ENCODE measurements around the gene MRPL4.
"Not testable (repeated sequence)": the region's sequence is repeated elsewhere in the genome, so short reads cannot be mapped to it uniquely, and the experiment has no call there.

The MRPL4 gene

DNA sequence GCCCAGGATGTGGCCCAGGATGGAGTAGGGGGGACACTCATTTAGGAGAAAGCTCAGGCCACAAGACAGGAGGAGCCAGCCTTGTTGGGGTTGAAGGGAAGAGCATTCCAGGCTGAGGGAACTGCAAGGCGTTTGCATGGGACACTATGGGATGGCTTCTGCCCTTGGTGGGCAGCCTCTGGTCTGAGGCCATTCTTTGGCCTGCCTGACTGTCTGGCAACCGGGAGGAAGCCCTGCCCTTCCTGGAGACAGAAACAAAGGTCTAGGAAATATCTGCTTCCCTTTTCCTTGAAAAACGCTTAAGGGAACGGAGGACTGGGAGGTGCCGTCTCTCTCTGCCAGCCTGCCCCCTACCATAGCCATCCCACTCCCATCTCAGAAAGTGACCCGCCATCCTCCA, 16.1 kb downstream of the MRPL4 start:
- no peak for DNase-seq

DNA sequence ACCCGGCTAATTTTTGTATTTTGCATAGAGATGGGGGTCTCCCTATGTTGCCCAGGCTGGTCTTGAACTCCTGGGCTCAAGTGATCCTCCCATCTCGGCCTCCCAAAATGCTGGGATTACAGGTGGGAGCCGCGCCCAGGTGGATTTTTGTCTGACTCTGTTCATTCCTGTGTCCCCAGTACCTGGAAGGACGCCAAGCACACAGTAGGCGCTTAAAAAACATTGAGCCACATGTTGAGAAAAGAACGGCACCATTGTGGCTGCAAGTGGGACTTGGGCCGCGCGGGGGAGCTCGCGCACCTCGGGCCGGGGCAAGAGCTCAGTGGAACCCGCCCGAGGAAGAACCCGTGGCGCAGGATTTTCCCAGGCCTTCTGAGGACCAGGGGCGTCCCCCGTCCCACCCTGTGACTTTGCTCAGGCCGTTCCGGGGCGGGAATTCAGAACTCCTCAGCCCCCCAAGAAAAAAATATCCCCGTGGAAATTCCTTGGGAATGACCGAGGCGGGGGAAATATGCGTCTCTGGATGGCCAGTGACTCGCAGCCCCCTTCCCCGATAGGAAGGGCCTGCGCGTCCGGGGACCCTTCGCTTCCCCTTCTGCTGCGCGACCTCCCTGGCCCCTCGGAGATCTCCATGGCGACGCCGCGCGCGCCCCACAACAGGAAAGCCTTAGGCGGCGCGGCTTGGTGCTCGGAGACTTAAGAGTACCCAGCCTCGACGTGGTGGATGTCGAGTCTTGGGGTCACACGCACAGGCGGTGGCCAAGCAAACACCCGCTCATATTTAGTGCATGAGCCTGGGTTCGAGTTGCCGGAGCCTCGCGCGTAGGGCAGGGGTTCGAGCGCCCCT, 17.5 kb downstream of the MRPL4 start:
- DNase-seq: peak; percentile 75 to 79

DNA sequence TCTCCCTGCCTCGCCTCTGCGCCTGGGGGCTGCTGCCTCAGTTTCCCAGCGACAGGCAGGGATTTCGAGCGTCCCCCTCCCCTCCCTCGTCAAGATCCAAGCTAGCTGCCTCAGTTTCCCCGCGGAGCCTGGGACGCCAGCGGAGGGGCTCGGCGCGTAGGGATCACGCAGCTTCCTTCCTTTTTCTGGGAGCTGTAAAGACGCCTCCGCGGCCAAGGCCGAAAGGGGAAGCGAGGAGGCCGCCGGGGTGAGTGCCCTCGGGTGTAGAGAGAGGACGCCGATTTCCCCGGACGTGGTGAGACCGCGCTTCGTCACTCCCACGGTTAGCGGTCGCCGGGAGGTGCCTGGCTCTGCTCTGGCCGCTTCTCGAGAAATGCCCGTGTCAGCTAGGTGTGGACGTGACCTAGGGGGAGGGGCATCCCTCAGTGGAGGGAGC, 18.2 kb downstream of the MRPL4 start:
- DNase-seq: peak; percentile 77 to 82

DNA sequence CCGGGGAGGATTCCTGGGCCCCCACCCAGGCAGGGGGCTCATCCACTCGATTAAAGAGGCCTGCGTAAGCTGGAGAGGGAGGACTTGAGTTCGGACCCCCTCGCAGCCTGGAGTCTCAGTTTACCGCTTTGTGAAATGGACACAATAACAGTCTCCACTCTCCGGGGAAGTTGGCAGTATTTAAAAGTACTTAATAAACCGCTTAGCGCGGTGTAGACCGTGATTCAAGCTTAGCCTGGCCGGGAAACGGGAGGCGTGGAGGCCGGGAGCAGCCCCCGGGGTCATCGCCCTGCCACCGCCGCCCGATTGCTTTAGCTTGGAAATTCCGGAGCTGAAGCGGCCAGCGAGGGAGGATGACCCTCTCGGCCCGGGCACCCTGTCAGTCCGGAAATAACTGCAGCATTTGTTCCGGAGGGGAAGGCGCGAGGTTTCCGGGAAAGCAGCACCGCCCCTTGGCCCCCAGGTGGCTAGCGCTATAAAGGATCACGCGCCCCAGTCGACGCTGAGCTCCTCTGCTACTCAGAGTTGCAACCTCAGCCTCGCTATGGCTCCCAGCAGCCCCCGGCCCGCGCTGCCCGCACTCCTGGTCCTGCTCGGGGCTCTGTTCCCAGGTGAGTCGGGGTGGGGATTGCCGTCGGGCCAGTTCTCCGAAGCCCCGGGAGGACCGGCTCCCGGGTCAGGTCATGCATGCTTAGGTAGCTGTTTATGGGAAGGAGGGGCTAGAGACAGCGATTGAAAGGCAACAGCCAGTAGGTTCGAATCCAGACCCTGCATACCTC, 18.8 kb downstream of the MRPL4 start, which contains the start of gene ICAM1:
ICAM1 (plus strand) TSS at position 505 of the 779 bp plus-strand sequence; CDS start at position 545, 40 bp downstream.
- peak; percentile 79 to 81 for DNase-seq

DNA sequence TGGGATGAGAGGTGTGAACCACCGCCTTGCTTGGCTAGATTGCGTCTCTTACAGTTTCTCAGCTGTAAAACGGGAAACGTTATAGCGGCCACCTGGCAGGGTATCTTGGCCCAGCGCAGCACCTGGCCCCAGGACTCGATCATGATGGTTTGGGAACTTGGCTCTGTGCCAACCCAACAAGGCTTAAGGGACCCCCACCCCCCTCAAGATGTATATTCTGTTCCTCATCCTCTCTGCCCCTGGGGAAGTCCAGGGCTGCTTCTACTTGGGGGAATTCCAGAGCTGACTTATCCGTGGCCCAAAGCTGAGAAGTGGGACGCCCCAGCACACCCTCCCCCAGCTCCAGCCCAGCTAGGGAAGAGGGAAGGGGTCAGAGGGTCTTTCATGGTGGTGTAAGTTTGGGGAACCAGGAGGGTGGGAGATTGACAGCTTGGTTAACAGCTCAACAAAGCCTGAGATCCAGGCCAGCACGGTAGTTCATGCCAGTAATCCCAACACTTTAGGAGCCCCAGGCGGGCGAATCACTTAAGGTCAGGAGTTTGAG, 19.6 kb downstream of the MRPL4 start:
- no peak for DNase-seq

DNA sequence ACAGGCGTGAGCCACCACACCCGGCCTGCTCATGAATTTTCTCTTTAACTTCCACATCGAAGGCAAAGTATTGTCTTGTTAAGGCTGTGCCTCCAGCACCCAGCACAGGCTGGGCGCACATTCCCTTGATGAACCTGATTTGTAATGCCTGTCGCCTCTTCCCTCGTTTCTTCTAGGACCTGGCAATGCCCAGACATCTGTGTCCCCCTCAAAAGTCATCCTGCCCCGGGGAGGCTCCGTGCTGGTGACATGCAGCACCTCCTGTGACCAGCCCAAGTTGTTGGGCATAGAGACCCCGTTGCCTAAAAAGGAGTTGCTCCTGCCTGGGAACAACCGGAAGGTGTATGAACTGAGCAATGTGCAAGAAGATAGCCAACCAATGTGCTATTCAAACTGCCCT, 22.6 kb downstream of the MRPL4 start:
- no peak for DNase-seq

DNA sequence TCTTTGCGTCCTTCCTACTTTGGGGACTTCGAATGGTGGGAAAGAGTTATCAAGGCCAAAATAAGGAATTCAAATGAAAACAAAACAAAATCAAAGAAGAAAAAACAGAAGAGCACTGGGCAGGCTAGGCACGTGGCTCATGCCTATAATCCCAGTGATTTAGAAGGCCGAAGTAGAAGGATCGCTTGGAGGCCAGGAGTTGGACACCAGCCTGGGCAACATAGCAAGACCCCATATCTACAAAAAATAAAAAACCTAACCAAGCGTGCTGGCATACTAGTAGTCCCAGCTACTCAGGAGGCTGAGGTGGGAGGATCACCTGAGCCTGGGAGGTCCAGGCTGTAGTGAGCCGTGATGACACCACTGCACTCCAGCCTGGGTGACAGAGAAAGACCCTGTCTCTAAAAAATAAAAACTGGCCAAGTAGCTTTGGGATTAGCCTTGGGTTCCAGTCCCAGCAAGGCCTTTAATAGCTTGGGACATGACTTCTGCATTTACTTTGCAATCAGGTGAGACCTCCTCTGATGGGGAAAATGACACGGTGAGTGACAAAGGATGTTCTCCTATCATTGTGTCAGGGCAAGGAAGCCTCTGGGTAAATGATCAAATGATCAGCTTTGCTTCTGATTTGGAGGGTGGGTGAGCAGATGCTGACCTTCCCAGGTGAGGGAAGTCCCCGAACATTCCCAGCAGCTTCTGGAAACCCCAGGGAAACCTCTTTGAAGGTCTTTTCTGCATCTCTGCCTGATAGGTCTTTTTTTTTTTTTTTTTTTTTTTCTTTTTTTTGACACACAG, 26.0 kb downstream of the MRPL4 start:
- DNase-seq: no peak

DNA sequence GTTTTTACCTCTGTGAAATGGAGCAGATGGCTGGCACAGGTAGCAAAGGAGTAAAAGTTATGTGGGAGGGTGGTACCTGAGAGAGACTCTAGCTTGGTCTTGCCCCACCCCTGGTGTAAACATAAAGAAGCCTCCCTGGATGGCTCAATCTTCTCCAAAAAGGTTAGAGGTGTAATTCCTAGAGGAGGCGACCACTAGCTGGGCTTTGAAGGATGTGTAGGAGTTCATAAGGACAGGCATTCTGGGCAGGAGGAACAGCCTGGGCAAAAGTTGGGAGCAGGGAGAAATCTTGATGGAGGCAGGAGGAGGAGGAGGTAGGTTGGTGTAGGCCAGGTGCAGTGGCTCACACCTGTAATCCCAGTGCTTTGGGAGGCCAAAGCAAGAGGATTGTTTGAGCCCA, 26.9 kb downstream of the MRPL4 start:
- no peak for DNase-seq

DNA sequence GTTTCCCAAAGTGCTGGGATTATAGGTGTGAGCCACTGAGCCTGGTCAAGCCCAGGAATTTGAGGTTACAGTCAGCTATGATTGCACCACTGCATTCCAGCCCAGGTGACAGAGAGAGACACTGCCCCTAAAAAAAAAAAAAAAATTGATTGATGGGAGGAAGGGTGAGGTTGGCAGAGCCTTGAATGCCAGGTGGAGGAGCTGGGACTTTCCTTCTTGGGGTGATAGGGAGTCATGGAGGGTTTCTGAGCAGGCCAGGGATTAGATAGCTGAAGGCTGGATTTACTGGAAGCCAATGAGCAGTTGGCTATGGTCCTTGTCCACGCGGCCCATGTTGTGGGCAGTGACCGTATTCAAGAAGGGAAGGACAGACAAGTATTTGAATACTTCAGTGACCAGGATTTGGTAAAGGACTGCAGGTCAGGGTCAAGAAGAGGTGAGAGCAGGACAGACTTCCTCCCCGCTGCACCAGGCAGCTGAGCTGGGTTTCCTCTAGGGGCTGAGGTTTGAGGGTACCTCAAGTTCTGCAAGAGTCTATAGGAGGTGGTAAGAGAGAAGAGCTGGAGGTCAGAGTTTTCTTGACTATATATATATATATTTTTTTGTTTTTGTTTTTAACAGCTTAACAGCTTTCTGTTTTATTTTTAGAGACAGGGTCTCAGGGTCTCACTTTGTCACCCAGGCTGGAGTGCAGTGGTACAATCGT, 27.9 kb downstream of the MRPL4 start:
- DNase-seq: no peak

DNA sequence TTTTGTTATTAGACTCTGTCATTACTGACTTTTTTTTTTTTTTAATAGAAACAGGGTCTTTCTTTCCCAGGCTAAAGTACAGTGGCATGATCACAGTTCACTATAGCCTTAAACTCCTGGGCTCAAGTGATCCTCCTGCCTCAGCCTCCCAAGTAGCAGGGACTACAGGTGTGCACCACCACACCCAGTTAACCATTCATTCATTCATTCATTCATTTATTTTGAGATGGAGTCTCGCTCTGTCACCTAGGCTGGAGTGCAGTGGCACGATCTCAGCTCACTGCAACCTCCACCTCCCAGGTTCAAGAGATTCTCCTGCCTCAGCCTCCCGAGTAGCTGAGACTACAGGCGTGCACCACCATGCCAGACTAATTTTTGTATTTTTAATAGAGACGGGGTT, 30.0 kb downstream of the MRPL4 start:
- DNase-seq: not testable (repeated sequence)

DNA sequence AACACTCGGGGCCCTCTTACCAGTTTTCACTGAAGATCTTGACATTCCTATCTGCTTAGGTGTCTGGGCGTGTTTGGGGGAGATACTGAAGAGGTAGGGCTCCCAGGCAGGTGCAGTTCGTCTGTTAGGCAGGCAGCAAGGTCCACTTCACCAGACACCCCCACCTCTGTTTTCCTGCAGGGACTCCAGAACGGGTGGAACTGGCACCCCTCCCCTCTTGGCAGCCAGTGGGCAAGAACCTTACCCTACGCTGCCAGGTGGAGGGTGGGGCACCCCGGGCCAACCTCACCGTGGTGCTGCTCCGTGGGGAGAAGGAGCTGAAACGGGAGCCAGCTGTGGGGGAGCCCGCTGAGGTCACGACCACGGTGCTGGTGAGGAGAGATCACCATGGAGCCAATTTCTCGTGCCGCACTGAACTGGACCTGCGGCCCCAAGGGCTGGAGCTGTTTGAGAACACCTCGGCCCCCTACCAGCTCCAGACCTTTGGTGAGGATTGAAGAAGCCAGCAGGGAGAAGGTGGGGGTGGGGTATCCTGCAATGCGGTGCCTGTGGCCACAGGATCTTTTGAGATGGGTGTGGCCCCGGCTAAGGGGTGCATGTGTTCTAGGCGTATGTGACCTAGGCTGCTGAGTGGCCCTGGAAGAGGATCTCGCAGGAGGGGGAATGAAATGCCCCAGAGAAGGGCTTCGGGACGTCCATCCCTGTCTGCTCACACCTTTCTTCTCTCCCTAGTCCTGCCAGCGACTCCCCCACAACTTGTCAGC, 31.5 kb downstream of the MRPL4 start:
- no peak for DNase-seq

DNA sequence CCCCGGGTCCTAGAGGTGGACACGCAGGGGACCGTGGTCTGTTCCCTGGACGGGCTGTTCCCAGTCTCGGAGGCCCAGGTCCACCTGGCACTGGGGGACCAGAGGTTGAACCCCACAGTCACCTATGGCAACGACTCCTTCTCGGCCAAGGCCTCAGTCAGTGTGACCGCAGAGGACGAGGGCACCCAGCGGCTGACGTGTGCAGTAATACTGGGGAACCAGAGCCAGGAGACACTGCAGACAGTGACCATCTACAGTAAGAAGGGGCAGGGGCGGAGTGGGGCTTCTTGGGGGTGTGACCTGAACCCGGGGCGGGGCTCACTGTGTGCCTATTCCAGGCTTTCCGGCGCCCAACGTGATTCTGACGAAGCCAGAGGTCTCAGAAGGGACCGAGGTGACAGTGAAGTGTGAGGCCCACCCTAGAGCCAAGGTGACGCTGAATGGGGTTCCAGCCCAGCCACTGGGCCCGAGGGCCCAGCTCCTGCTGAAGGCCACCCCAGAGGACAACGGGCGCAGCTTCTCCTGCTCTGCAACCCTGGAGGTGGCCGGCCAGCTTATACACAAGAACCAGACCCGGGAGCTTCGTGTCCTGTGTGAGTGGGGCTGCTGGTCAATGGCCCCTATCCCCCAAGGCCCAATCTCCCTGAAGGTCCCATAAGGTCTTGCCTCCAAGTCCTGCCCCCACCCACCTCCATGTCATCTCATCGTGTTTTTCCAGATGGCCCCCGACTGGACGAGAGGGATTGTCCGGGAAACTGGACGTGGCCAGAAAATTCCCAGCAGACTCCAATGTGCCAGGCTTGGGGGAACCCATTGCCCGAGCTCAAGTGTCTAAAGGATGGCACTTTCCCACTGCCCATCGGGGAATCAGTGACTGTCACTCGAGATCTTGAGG, 32.3 kb downstream of the MRPL4 start:
- no peak for DNase-seq

DNA sequence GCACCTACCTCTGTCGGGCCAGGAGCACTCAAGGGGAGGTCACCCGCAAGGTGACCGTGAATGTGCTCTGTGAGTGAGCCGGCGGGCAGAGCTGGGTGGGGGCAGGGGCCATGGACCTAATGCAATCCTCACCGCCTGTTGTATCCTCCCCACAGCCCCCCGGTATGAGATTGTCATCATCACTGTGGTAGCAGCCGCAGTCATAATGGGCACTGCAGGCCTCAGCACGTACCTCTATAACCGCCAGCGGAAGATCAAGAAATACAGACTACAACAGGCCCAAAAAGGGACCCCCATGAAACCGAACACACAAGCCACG, 32.9 kb downstream of the MRPL4 start:
- DNase-seq: no peak

DNA sequence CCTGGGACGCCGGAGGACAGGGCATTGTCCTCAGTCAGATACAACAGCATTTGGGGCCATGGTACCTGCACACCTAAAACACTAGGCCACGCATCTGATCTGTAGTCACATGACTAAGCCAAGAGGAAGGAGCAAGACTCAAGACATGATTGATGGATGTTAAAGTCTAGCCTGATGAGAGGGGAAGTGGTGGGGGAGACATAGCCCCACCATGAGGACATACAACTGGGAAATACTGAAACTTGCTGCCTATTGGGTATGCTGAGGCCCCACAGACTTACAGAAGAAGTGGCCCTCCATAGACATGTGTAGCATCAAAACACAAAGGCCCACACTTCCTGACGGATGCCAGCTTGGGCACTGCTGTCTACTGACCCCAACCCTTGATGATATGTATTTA, 33.4 kb downstream of the MRPL4 start:
- DNase-seq: no peak

DNA sequence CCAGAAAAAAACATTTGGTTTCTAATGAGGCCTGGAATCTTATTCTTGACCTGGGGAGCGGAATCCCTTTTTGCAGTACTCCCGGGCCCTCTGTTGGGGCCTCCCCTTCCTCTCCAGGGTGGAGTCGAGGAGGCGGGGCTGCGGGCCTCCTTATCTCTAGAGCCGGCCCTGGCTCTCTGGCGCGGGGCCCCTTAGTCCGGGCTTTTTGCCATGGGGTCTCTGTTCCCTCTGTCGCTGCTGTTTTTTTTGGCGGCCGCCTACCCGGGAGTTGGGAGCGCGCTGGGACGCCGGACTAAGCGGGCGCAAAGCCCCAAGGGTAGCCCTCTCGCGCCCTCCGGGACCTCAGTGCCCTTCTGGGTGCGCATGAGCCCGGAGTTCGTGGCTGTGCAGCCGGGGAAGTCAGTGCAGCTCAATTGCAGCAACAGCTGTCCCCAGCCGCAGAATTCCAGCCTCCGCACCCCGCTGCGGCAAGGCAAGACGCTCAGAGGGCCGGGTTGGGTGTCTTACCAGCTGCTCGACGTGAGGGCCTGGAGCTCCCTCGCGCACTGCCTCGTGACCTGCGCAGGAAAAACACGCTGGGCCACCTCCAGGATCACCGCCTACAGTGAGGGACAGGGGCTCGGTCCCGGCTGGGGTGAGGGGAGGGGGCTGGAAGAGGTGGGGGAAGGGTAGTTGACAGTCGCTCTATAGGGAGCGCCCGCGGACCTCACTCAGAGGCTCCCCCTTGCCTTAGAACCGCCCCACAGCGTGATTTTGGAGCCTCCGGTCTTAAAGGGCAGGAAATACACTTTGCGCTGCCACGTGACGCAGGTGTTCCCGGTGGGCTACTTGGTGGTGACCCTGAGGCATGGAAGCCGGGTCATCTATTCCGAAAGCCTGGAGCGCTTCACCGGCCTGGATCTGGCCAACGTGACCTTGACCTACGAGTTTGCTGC, 35.1 kb downstream of the MRPL4 start, which contains the start of gene ICAM4:
ICAM4 (plus strand) TSS at position 153 of the 935 bp plus-strand sequence; CDS start at position 211, 58 bp downstream.
- peak; percentile 89 to 91 for DNase-seq

DNA sequence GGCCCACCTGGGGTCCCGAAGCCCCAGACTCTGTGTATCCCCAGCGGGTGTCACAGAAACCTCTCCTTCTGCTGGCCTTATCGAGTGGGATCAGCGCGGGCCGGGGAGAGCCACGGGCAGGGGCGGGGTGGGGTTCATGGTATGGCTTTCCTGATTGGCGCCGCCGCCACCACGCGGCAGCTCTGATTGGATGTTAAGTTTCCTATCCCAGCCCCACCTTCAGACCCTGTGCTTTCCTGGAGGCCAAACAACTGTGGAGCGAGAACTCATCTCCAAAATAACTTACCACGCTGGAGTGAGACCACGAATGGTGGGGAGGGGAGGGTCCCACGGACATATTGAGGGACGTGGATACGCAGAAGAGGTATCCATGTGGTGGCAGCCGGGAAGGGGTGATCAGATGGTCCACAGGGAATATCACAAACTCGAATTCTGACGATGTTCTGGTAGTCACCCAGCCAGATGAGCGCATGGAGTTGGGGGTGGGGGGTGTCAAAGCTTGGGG, 36.7 kb downstream of the MRPL4 start:
- DNase-seq: peak; percentile 89 to 93

DNA sequence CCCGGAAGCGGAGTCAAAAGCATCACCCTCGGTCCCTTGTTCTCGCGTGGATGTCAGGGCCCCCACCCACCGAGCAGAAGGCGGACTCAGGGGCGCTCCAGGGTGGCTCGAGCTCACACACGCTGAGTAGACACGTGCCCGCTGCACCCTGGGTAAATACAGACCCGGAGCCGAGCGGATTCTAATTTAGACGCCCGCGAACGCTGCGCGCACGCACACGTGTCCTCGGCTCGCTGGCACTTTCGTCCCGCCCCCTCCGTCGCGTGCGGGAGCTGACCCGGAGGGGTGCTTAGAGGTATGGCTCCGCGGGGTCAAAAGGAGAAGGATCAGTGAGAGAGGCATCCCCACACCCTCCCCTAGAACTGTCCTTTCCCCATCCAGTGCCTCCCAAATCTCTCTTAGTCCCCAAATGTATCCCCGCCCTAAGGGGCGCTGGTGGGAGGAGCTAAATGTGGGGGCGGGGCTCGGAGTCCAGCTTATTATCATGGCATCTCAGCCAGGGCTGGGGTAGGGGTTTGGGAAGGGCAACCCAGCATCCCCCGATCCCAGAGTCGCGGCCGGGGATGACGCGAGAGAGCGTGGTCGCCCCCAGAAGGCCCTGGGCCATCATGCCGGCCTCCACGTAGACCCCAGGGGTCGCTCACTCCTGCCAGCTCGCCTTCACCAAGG, 37.3 kb downstream of the MRPL4 start:
- peak; percentile 79 to 89 for DNase-seq

DNA sequence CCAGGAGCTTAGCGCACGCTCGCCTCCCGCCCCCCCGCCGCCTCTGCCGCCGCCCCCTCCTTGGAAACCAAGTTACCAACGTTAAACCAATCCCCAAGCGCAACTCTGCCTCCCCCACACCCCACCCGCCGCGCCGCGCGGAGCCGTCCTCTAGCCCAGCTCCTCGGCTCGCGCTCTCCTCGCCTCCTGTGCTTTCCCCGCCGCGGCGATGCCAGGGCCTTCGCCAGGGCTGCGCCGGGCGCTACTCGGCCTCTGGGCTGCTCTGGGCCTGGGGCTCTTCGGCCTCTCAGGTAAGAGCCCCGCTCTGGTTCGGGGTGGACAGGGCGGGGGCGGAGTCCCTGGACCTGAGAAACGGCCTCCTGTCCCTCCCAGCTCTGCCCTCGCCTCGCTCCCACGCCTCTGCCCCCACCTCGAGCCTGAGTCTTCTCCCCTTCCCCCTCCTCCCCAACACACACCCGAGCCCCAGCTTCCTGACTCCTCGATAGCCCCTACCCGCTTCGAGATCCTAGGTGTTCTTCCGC, 37.9 kb downstream of the MRPL4 start, which contains the start of gene ICAM5:
ICAM5 (plus strand) TSS at position 117 of the 521 bp plus-strand sequence; CDS start at position 209, 92 bp downstream.
- DNase-seq: peak; percentile 55 to 61

Measured in Kasumi-1 (cell line).